ENCODE data around the gene ABLIM3. TPM values are rescaled to one million over a fixed set of nuclear protein-coding genes. Genes with fewer than 3 reads are reported as not detected.

The ABLIM3 gene
- total RNA-seq (2021; fragmentation: NEBNext Ultra II Directional; extraction: Animal tissue kit (Norgen Biotek cat#: 25700)) (0.56 and 0.69 TPM in 2 replicates), polyA plus RNA-seq (2011; rRNA removed) (0.36 and 0.38 TPM in 2 replicates), polyA minus RNA-seq (2011; rRNA and poly(A)+ RNA removed) (0.41 and 0.91 TPM in 2 replicates)
- polyA plus RNA-seq (2011; cell fraction: cytosol; rRNA removed): 0.44 TPM
- 0.76 TPM for polyA plus RNA-seq (2011; cell fraction: nucleus; rRNA removed)
- polyA plus RNA-seq (2012, experiment 1 of 2): 0.25 to 0.72 TPM (median 0.42 TPM) in 4 replicates
- polyA plus RNA-seq (2012, experiment 2 of 2): 0.16 TPM
- polyA plus RNA-seq (2013, experiment 1 of 2): 0.51 TPM
- polyA plus RNA-seq (2013, experiment 2 of 2): 0.39 TPM
- not detected for polyA minus RNA-seq (2011; cell fraction: cytosol; rRNA and poly(A)+ RNA removed)
- 1.00 TPM for polyA minus RNA-seq (2011; cell fraction: nucleus; rRNA and poly(A)+ RNA removed)
- long read RNA-seq, experiment 1, partial matches to known transcripts: 1 of 2 reads
- long read RNA-seq, experiment 1, other reads (novel, unspliced or antisense): 1 of 2 reads
- long read RNA-seq, experiment 2: 0 reads

- peak within 1 kb of the TSS; percentile 57 to 91 for H3K4me2 ChIP-seq (ENCODE audit: insufficient read depth in 1 of 2, low read depth in 2 of 2, low read length in 2 of 2)
- H4K5ac ChIP-seq (ENCODE audit: insufficient read length, low read depth, low read length): no peak within 1 kb of the TSS
- H3K23ac ChIP-seq (ENCODE audit: insufficient read length): no peak within 1 kb of the TSS
- no peak within 1 kb of the TSS for H2BK5ac ChIP-seq (ENCODE audit: low read depth, low read length)
- H3K4me1 ChIP-seq (replicated peaks in 1 of 4; ENCODE audit: control insufficient read depth in 3 of 4, insufficient read depth in 4 of 4, low read length in 3 of 4): peaks cover 0 to 3% (median 0%) of the 10 kb centered on the region in 4 experiments; a peak in 1 of 7 replicates
- WGBS, 2 experiments (ENCODE audit: extremely low coverage in 1 of 2, insufficient coverage in 1 of 2, insufficient read length in 1 of 2, insufficient replicate concordance in 2 of 2, low coverage in 1 of 2, low lambda C conversion rate in 2 of 2, missing lambda C conversion rate in 1 of 2): 5% methylated on average over 48 of the region's 54 CpGs; no CpG with 5 or more reads in 1 of the 2 experiments
- no peak within 1 kb of the TSS for H3K27ac ChIP-seq (ENCODE audit: low read depth, low read length)
- peaks cover 3% of the 10 kb centered on the region; the same call in 1 of the 2 replicates for H3K23me2 ChIP-seq (ENCODE audit: low read depth, low read length)
- H3K4me3 ChIP-seq (ENCODE audit: extremely low read depth in 1 of 4, insufficient read depth in 2 of 4, low read depth in 3 of 4, low read length in 4 of 4): peak within 1 kb of the TSS; percentile 24 to 75 (median 51)
- no peak for FAIRE-seq
- H4K8ac ChIP-seq (ENCODE audit: extremely low read depth, insufficient read depth, low read length): no peak within 1 kb of the TSS
- H2BK15ac ChIP-seq (ENCODE audit: low read length): no peak within 1 kb of the TSS
- no peaks in the 10 kb centered on the region for H3K36me3 ChIP-seq (ENCODE audit: control insufficient read depth in 2 of 4, insufficient read depth in 4 of 4, low read length in 3 of 4)
- H3K14ac ChIP-seq (ENCODE audit: insufficient read length): no peak within 1 kb of the TSS
- H3K4ac ChIP-seq (replicated peaks; ENCODE audit: insufficient read length, low read depth, low read length): no peak within 1 kb of the TSS
- H3K27me3 ChIP-seq (replicated peaks in 1 of 4; ENCODE audit: control insufficient read depth in 3 of 4, extremely low read depth in 1 of 4, insufficient read depth in 3 of 4, low read length in 3 of 4): peaks cover 0 to 21% (median 15%) of the 10 kb centered on the region in 4 experiments; a peak in 6 of 7 replicates
- H4K20me1 ChIP-seq (replicated peaks in 1 of 2; ENCODE audit: control insufficient read depth in 1 of 2, insufficient read depth in 2 of 2, low read length in 2 of 2): no peaks in the 10 kb centered on the region
- no peak within 1 kb of the TSS for H2AK5ac ChIP-seq (ENCODE audit: low read depth, low read length)
- ChIA-PET POLR2A (ENCODE audit: partially characterized antibody) (interaction anchor here (1.2 kb wide), 1 partner anchor 124 kb away, joined by 3 read pairs; no protein-coding TSS in a partner anchor), CTCF (ENCODE audit: partially characterized antibody) (interaction anchor here (0.6 to 10.8 kb wide), 35 partner anchors 9 to 460 kb away, joined by 3 to 82 read pairs (median 4); no protein-coding TSS in a partner anchor)
- no peak within 1 kb of the TSS for H3K9ac ChIP-seq (replicated peaks in 1 of 4; ENCODE audit: extremely low read depth in 1 of 4, low read depth in 3 of 4, low read length in 3 of 4)
- H3K9me3 ChIP-seq (ENCODE audit: insufficient read depth in 2 of 2, low read depth in 1 of 2, low read length in 1 of 2): no peaks in the 10 kb centered on the region
- peak within 1 kb of the TSS; percentile 98 for H2AFZ ChIP-seq (ENCODE audit: low read length)
- no peaks in the 10 kb centered on the region for H3K79me1 ChIP-seq (ENCODE audit: low read depth, low read length)
- no peaks in the 10 kb centered on the region for H3K79me2 ChIP-seq (ENCODE audit: control insufficient read depth in 1 of 2, insufficient read depth in 2 of 2, low read length in 2 of 2)
- no peak within 1 kb of the TSS for H4K91ac ChIP-seq (replicated peaks; ENCODE audit: insufficient read length, low read length)
- H2BK20ac ChIP-seq (ENCODE audit: low read length): no peak within 1 kb of the TSS
- no peak within 1 kb of the TSS for H2BK12ac ChIP-seq (ENCODE audit: low read depth, low read length)
- no peak within 1 kb of the TSS for H3K18ac ChIP-seq (ENCODE audit: extremely low read depth, low read length)
- H2BK120ac ChIP-seq (replicated peaks; ENCODE audit: low read depth, low read length): no peak within 1 kb of the TSS
- peak; percentile 29 to 95 for DNase-seq (ENCODE audit: low read depth in 1 of 2, low spot score in 2 of 2)
- H3K56ac ChIP-seq (replicated peaks; ENCODE audit: insufficient read length, low read depth, low read length): no peak within 1 kb of the TSS
- no peak for TF ChIP-seq POLR2AphosphoS5 (IDR thresholded peaks at IDR 0.05; ENCODE audit: low read depth, low read length)
- TF ChIP-seq, protein P1, sequence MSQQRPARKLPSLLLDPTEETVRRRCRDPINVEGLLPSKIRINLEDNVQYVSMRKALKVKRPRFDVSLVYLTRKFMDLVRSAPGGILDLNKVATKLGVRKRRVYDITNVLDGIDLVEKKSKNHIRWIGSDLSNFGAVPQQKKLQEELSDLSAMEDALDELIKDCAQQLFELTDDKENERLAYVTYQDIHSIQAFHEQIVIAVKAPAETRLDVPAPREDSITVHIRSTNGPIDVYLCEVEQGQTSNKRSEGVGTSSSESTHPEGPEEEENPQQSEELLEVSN (IDR thresholded peaks at IDR 0.05): peak; percentile 98
- no peak for TF ChIP-seq RFX5 (IDR thresholded peaks at IDR 0.05; ENCODE audit: borderline replicate concordance, low read depth, low read length)
- peak; percentile 71; the same call in 1 of the 2 replicates for TF ChIP-seq YY1 (IDR thresholded peaks at IDR 0.05; ENCODE audit: low read depth, low read length)
- no peak for TF ChIP-seq SP2 (IDR thresholded peaks at IDR 0.05; ENCODE audit: low read length)
- TF ChIP-seq EZH2 (IDR thresholded peaks at IDR 0.05; ENCODE audit: low read depth, low read length, severe bottlenecking): no peak
- peak; percentile 35; the same call in 1 of the 2 replicates for TF ChIP-seq TBP (IDR thresholded peaks at IDR 0.05; ENCODE audit: low read depth, low read length)
- TF ChIP-seq SP1 (IDR thresholded peaks at IDR 0.05; ENCODE audit: low read depth, low read length): no peak
- no peak for TF ChIP-seq EP300 (IDR thresholded peaks at IDR 0.05; ENCODE audit: borderline replicate concordance in 1 of 2, low read depth in 2 of 2, low read length in 2 of 2)
These were observed at the start of gene ABLIM3 for GRCh38 chr5:149141224-149141956. Gene ABLIM3 (plus strand): TSS chr5:149141493. CDS start chr5:149142096, 603 bp downstream.
